NCI-H460 (cell line): ENCODE results near the gene PBRM1. TPM values are rescaled to one million over a fixed set of nuclear protein-coding genes. Genes with fewer than 3 reads are reported as not detected.
"Not testable (repeated sequence)": the region's sequence is repeated elsewhere in the genome, so short reads cannot be mapped to it uniquely, and the experiment has no call there.

Experiments used
- DNase-seq: peaks from one replicate; pipeline ENCODE4 v3.0.0-alpha.2; 2016; ENCODE audit warnings: low read depth; ENCODE audit errors: extremely low read depth
- total RNA-seq: library from RNA; depleted of rRNA; stranded (reverse); fragments of >200 nt; shearing (Covaris generic); gene quantifications from 2 replicates; pipeline ENCODE4 v1.2.3, GENCODE V29; 2014

The PBRM1 gene
- total RNA-seq, 1 experiment from 2014 or later, result 38.2 TPM

GRCh38 chr3:52527039-52527731 lies 158.5 kb downstream of the PBRM1 start:
- DNase-seq, result no peak

- DNase-seq, result not testable (repeated sequence)
These were observed 159.1 kb downstream of the PBRM1 start for GRCh38 chr3:52526671-52527038.

- no peak for DNase-seq
These were observed 159.8 kb downstream of the PBRM1 start for GRCh38 chr3:52525680-52526561.

- DNase-seq, result no peak
These were observed 160.7 kb downstream of the PBRM1 start for GRCh38 chr3:52524752-52525679.

DNA sequence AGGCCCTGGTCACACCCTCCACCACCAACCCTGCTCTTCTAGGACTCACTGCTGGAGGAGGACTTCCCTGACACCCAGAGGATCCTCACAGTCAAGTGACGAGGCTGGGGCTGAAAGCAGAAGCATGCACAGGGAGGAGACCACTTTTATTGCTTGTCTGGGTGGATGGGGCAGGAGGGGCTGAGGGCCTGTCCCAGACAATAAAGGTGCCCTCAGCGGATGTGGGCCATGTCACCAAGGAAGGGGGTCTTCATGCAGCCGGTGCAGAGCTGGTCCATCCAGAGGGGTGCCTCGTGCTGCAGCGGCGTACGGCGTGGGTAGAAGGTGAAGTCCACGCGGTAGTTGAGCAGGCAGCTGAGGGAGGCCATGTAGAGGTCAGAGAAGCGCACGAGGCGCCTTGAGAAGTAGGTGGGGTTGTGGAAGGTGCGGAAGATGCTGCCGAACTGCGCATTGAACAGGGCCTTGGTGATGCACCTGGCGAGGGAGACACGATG lies 161.4 kb downstream of the PBRM1 start:
- no peak for DNase-seq

DNA sequence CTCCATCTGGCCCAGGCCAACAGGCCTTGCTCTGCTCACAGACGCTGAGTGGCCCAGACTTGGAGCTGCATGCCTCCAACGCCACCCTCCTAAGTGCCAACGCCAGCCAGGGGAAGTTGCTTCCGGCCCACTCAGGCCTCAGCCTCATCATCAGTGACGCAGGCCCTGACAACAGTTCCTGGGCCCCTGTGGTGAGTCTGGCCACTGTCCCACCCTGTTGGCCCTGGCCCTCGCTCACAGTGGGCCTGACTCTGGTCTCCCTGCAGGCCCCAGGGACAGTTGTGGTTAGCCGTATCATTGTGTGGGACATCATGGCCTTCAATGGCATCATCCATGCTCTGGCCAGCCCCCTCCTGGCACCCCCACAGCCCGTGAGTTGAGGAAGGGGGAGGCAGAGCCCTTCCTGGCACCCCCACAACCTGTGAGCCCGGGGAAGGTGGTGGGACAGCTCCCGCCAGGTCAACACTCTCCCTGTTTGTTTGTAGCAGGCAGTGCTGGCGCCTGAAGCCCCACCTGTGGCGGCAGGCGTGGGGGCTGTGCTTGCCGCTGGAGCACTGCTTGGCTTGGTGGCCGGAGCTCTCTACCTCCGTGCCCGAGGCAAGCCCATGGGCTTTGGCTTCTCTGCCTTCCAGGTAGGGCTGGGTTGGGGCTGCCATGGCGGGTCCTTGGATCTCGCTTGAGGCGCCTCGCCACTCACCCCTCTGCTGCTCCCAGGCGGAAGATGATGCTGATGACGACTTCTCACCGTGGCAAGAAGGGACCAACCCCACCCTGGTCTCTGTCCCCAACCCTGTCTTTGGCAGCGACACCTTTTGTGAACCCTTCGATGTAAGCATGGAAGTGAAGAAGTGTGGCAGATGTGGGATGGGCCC lies 162.1 kb downstream of the PBRM1 start:
- no peak for DNase-seq

GRCh38 chr3:52522651-52523251 lies 163.0 kb downstream of the PBRM1 start:
- no peak for DNase-seq

- no peak for DNase-seq
These were observed 163.6 kb downstream of the PBRM1 start for GRCh38 chr3:52521881-52522650.

GRCh38 chr3:52521488-52521824 lies 164.3 kb downstream of the PBRM1 start:
- DNase-seq, result no peak

DNA sequence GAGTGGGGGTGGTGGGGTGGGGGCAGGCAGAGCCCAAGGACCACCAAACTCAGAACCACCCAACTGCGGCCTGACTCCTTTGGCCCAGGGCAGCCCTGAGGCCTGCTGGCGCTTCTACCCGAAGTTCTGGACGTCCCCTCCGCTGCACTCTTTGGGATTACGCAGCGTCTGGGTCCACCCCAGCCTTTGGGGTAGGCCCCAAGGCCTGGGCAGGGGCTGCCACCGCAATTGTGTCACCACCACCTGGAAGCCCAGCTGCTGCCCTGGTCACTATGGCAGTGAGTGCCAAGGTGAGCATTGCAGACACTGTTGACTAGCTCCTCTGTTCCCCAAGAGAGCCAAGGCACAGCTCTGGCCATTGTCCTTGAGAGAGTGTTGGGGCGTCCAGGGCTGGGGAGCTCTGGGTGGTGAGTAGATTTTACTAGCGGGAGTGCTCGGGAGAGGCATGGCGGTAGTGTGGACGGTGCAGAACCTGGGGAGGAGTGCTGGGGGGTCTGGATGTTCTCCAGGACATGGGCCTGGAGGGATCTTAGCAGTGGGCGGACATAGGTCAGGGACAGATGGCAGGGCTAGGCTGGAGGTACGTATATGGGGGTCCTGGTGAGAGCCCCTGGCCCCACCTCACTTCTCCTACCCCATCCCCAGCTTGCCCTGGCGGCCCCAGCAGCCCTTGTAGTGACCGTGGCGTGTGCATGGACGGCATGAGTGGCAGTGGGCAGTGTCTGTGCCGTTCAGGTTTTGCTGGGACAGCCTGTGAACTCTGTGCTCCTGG lies 164.8 kb downstream of the PBRM1 start:
- no peak for DNase-seq

- DNase-seq, result no peak
These were observed 165.5 kb downstream of the PBRM1 start for GRCh38 chr3:52520141-52520667.

DNA sequence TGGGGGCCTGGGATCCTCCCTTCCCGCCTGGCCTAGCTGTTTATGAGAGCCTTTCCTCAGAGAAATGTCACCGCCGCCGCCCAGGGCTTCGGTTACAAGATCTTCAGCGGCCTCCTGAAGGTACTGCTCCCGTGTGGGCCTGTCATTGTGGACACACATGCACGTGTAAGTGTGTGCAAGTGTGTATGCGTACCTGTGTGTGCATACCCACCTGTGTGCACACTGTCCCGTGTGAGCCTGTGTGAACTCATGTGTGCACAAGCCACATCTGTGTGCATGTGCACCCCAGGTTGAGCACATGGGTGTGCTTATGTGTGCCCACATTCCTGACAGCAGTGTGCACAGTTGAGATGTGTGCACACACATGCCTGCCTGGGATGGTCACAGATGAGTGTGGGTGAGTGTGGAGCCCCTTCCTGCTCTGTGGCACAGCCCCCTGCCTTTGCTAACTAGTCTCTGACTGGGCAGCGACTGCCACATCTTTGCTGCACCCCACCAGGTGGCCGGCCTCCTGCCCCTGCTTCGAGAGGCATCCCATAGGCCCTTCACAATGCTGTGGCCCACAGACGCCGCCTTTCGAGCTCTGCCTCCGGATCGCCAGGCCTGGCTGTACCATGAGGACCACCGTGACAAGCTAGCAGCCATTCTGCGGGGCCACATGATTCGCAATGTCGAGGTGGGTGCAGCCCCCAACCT lies 166.1 kb downstream of the PBRM1 start:
- no peak for DNase-seq

- DNase-seq, result no peak
These were observed 166.8 kb downstream of the PBRM1 start for GRCh38 chr3:52518723-52519444.

- DNase-seq, result no peak
These were observed 167.7 kb downstream of the PBRM1 start for GRCh38 chr3:52517796-52518722.

GRCh38 chr3:52516509-52517195 lies 169.1 kb downstream of the PBRM1 start:
- DNase-seq, result no peak
